SK-MEL-5 (cell line): Measurements from ENCODE around the gene ILDR1. TPM values are rescaled to one million over a fixed set of nuclear protein-coding genes. Genes with fewer than 3 reads are reported as not detected.
A peak's percentile ranks its signal among the peaks of the same experiment; 100 is the strongest.
"Not testable (repeated sequence)": the region's sequence is repeated elsewhere in the genome, so short reads cannot be mapped to it uniquely, and the experiment has no call there.

Experiments
- DNase-seq: peaks from one replicate; pipeline ENCODE4 v3.0.0-alpha.2; 2016; ENCODE audit warnings: low read depth, low spot score
- in situ Hi-C: cut with HindIII; loops from 2 replicates; pipeline ENCODE4 v1.10.0; 2016; ENCODE audit warnings: low sequenced_read_pairs, high pct_unique_total_duplicates, low pct_unique_long_range_greater_than_20kb
- polyA plus RNA-seq, 2 experiments: library from polyadenylated mRNA; depleted of rRNA; stranded (reverse); fragments of >200 nt; gene quantifications; 2 replicates each; pipeline ENCODE4 v1.2.3, GENCODE V29; 2015
- total RNA-seq: library from RNA; depleted of rRNA; stranded (reverse); fragments of >200 nt; shearing (Covaris generic); gene quantifications from 2 replicates; pipeline ENCODE4 v1.2.3, GENCODE V29; 2014; rRNA removed

ILDR1 gene
- total RNA-seq, result not detected in 2 replicates
- polyA plus RNA-seq (2015; cell fraction: cytosol; rRNA removed), result not detected in 2 replicates
- not detected in 2 replicates for polyA plus RNA-seq (2015; cell fraction: nucleus; rRNA removed)

DNA sequence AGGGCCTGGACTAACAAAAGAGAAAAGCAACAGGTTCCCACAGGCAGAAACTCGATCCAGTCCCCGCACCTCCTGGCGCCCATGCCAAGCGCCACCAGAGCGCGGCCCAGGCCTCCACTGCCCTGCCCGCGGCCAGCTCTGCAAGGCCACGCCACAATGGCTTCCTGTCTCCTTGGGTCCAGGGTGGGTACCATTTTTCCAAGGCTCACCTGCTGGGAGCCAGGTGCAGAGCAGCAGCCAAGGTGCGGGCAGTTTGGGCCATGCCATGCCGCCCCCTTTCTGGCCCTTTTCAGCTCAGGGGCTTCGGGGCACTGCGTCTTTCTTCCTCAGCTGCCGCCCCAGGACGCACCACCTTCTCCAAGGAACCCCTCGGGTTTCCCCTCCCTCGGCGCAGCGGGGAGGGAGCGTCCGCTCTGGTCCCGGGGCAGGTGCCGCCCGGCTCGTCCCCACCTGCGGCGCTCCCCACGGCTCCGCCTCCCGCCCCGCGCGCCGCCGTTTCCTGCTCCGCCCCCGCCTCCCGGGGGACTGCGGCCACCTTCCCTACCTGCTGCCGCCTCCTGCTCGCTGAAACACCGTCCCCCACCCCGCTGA lies at the start of gene ILDR1:
ILDR1 (minus strand) TSS at position 437 of the 591 bp plus-strand sequence; CDS start at position 267, 170 bp downstream.
- in situ Hi-C loops, result no loop called here

DNA sequence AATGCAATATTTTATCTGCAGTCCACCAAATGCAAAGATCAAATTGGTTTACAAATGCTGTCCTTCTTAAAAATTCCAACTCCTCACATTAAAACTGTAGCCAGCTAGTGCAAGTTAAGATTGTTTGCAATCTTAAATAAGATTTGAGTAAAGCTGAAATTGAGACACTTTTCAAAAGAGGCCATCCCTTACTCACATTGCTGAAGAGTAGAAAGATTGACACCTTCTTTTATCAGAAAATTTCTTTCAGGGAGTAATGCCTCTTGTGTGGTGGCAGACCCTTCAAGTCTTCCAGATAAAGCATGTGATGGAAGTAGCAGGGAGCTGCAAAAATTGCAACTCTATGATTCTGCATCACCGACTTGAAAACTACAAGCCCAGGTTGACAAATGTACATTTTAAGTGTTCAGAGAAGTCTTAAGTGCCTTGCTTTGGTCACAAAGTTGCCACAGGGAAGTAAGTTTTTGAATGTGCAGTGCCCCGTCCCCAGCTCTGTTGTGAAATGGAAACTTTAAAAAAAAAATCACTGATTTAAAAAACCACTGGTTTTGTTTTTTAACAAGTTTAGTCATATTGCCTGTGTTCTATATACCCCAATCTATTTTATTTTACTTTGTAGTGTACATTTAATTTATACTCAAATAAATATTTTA lies 45.7 kb upstream of the ILDR1 start:
- in situ Hi-C loops, result no loop called here
- no peak for DNase-seq

More for the DNA sequence above, at the start of gene ILDR1:
- no peak for DNase-seq

GRCh38 chr3:122067214-122067550 lies 45.1 kb upstream of the ILDR1 start:
- in situ Hi-C loops, result no loop called here
- DNase-seq, result no peak

DNA sequence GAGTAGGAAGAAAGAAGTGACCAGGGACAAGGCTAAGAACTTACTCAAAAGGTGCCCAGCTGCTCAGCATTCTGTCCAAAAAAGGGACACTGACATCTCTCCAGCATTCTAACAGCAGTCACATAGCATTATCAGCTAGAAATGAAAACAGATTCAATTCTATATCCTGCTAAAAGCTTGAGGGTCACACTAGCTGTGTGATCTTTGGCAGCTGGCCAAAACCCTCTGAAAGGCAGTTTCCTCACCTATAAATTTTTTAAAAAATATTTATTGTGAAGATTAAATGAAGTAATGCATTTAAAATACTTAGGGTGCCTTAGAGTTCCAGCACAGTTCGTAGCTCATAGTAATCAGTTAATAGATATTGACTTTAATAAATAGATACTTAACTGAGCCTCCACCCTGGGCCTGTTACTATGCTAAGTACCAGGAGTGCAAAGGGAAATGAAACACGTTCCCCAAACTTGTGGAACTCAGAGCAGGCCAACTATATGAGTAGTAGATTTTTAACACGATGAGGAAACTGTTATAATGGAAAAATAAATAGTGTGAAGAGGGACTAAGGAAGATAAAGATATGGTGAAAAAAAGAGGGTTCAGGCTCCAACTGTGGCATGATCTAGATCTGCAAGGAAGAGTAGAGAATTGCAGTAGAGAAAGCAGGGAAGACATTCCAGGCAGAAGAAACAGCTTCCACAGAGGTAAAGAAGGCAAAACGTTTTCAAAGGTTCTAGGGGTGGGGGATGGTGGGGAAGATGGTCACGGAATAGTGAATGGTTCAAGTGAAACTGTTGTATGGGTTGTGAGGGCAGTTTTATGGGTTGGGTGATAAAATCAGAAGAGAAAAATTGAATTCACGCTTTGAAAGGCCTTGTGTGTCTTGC lies 44.5 kb upstream of the ILDR1 start:
- DNase-seq, result no peak
- in situ Hi-C loops, result no loop called here

DNA sequence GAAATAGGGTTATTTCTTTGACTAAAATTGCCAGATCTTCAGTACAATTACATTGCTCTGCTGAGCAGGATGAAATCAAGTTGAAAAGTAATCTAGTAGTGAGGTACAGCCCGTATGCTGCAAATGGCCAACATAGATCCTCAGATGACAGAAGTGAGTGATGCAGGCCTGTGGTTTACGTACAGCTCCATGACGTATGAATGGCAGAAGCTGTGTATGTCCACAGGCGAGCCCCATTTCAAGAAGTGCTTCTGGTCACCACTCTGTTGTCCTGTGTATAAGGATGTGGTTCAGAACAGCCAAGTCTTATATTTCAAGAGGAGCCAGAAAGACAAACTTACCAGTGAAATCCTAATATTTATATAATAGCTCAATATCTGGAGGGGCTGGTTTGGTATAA lies 42.3 kb upstream of the ILDR1 start:
- no peak for DNase-seq

GRCh38 chr3:122063908-122064307 lies 41.9 kb upstream of the ILDR1 start:
- DNase-seq, result no peak
- in situ Hi-C loops, result no loop called here

More for the DNA sequence above, 42.3 kb upstream of the ILDR1 start:
- in situ Hi-C loops, result no loop called here

DNA sequence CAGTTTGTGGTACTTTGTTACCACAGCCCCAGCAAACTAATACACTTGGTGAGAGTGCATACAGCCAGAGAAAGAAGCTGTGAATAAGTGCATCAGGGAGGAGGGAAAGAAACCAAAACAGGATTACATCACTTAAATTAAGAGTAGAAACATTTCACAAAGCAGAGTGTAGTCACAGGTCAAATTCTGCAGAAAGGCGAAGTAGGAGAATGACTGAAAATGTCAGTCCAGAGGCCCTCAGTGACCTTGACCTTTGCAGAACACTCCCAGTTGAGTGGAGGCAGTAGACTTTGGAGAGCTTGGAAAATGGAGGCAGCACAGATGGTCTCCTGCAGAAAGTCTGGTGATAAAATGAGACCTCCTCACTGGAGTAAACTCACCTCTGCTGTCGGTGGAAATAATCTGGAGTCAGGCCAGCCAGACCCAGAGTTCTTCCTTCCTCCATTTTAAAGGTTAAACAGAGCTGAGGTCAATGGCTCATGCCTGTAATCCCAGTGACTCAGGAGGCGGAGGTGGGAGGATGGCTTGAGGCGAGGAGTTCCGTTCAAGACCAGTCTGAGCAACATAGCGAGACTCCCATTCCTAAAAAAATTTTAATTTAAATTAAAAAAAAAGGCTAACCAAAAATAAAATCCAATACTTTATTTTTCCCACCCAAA lies 38.1 kb upstream of the ILDR1 start:
- DNase-seq, result no peak
- in situ Hi-C loops, result no loop called here

DNA sequence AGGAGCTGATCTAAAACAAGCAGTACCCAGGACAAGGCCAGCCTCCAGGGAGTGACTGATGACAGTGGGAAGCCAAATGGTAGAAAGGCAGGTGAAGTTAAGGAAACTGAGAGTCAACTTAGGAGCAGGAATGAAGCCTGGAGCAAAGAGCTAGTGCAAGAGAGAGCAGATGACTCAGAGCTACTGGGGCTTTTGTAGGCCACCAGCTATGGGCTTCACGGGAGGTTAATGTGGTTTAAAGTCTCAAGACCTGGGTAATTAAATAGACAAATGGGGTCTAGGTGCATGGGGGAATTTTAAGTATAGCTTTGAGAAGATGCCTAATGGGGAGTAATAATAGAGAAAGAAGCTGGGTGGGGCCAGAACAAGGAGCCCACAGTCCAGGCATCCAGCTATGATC lies 36.2 kb upstream of the ILDR1 start:
- in situ Hi-C loops, result no loop called here
- no peak for DNase-seq

DNA sequence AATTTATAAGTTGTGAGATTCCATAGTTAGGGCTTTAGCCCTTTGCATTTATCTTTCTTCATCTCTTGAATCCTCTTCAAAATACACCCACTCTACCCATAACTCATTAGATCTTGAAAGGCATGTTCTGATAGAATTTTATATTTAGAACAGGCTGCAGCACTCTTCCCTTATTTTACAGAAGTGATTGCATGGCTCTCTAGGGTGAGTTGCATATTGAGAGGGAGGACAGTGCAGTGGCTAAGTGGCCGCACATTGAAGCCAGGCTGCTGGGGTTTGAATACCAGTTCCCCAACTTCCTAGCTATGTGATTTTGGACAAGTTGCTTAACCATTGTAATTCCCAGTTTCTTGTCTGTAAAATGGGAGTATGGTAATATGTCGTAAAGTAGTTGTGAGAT lies 35.6 kb upstream of the ILDR1 start:
- DNase-seq, result no peak
- in situ Hi-C loops, result no loop called here

DNA sequence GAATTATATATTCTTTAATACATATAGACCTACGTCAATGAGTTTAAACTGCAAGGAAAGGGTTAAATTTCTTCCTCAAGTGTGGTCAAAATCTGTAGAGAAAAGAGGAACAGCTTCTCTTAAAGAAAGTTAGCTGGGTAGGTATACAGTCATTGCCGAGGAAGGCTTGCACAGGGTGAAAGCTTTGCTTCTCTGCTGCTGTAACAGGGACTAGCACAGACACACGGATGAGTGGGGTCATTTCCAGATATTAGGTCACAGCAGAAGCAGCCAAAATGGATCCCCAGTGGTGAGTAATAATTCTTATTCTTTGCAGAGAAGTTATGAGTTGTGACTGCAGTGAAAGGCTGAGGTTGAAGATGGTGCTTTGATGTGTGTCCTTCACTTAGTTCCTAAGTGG lies 33.2 kb upstream of the ILDR1 start, which contains the start of gene CD86:
CD86 (plus strand) TSS at position 148 of the 400 bp plus-strand sequence; CDS start at position 276, 128 bp downstream.
- no peak for DNase-seq
- in situ Hi-C loops, result no loop called here

- DNase-seq, result peak; percentile 55
- in situ Hi-C loops, result no loop called here
Measured at GRCh38 chr3:122052968-122053367, 30.9 kb upstream of the ILDR1 start.

- in situ Hi-C loops, DNase-seq: not testable (repeated sequence)
Measured at GRCh38 chr3:122047773-122048172, 25.7 kb upstream of the ILDR1 start.

- DNase-seq, in situ Hi-C loops: not testable (repeated sequence)
Measured at GRCh38 chr3:122047296-122047695, 25.2 kb upstream of the ILDR1 start.

DNA sequence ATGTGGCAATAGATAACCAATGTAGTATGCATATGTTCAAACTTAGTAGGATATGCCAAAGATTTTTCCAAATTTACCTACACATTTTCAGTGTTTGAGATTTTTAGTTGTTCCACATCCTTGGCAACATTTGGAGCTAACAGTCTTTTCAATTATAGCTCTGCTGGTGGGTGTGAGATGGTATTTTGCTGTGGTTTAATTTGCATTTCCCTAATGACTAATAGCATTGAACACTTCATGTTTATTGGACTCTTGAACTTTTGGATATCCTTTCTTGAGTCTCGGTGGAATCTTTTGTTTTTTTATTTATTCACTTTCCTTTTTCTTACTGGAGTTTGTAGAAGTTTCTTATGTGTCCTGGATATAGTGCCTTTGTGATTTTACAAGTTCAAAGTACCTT lies 11.0 kb upstream of the ILDR1 start:
- no peak for DNase-seq
- in situ Hi-C loops, result no loop called here

DNA sequence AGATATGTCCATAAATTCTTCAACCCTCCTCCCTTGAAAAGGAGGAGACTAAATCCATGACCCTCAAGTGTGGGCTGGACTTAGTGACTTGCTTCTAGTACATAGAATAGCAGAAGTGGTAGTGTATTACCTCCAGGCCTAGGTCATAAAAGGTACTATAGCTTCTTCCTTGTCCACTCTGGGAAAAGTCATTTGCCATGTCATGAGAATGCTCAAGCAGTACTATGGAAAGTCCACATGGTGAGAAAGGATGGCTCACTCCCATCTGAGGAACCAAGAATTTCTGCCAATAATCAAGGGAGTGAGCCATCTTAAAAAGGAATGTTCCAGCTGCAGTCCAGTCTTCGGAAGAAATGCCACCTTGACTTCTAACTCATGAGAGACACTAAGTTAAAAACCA lies 10.5 kb upstream of the ILDR1 start:
- in situ Hi-C loops, result no loop called here
- no peak for DNase-seq

- no peak for DNase-seq
- in situ Hi-C loops, result no loop called here
Measured at GRCh38 chr3:122031123-122031468, 9.0 kb upstream of the ILDR1 start.

- in situ Hi-C loops, result no loop called here
- no peak for DNase-seq
Measured at GRCh38 chr3:122030381-122031122, 8.5 kb upstream of the ILDR1 start.
